GM12873 (cell line): ENCODE results near the gene CD36.

Experiments used
- TF ChIP-seq, protein P1 (sequence below): IDR thresholded peaks from 2 replicates; pipeline ENCODE4 v1.5.1; 2012; ENCODE audit warnings: low read depth, mild to moderate bottlenecking, moderate library complexity, low read length, control low read depth; ENCODE audit not compliant: insufficient read depth; ENCODE audit errors: missing control alignments

CD36 gene

GRCh38 chr7:80703272-80703671, 64.8 kb downstream of the CD36 start:
- TF ChIP-seq, protein P1, sequence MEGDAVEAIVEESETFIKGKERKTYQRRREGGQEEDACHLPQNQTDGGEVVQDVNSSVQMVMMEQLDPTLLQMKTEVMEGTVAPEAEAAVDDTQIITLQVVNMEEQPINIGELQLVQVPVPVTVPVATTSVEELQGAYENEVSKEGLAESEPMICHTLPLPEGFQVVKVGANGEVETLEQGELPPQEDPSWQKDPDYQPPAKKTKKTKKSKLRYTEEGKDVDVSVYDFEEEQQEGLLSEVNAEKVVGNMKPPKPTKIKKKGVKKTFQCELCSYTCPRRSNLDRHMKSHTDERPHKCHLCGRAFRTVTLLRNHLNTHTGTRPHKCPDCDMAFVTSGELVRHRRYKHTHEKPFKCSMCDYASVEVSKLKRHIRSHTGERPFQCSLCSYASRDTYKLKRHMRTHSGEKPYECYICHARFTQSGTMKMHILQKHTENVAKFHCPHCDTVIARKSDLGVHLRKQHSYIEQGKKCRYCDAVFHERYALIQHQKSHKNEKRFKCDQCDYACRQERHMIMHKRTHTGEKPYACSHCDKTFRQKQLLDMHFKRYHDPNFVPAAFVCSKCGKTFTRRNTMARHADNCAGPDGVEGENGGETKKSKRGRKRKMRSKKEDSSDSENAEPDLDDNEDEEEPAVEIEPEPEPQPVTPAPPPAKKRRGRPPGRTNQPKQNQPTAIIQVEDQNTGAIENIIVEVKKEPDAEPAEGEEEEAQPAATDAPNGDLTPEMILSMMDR: no peak

- TF ChIP-seq, protein P1: no peak
These were observed 66.8 kb downstream of the CD36 start for GRCh38 chr7:80705130-80705781.

DNA sequence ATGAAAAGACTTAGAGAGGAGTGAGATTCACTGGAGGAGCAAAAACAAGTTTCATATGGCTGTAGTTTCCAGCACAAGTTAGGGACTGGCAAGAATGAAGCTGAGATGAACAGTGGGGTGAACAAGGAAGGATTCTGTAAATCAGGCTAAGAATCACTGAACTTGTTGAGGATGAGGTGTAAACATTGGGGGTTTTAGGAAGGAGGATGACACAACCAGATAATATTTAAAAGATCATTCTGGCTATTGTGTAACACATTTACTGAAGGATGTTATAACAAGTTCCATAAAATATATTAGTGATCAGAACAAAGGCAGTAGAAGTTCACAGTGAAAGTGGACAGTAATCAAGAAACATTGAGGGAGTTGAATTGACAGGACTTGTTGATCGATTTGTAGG, 68.9 kb downstream of the CD36 start:
- TF ChIP-seq, protein P1: no peak

DNA sequence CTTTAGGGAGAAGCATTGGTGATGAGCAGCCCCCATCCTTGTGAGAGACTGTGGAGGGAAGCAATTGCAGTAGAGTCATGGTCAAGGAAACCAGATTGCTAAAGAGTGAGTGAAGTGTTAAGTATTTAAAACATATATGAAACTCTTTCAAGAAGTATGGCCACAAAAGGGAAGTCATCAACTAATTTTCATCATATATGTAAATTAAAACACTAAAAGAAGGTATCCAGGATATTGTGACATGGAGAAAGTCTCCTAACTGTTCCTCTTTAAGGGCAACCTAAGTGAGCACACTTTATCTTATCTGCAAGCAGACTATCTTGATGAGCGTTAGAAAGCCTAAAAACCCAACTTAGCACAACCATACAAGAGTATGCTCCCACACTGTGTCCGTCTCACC, 69.7 kb downstream of the CD36 start:
- TF ChIP-seq, protein P1: no peak

GRCh38 chr7:80711531-80711930, 73.1 kb downstream of the CD36 start:
- TF ChIP-seq, protein P1: no peak

- TF ChIP-seq, protein P1: no peak
These were observed 80.8 kb downstream of the CD36 start for GRCh38 chr7:80719261-80719660.

DNA sequence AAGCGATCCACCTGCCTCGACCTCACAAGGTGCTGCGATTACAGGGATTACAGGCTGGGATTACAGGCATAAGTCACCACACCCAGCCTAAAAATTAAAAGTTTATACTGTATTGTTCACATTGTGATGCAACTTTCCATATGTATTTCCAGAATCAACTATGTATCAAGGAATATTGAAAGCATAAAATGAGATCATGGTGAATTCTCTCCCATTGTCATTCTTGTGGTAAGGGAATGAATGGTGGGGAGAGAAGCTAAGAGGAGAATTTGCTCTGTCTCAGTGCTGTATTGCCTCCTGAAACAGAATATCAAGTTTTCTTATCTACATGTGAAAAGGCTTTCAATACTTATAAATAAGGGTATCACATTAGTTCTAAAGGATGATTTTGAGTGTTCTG, 81.7 kb downstream of the CD36 start:
- TF ChIP-seq, protein P1: no peak
